Neural progenitor cell (in vitro differentiated cells): ENCODE data around the gene MAD1L1. TPM values are rescaled to one million over a fixed set of nuclear protein-coding genes. Genes with fewer than 3 reads are reported as not detected.

ENCODE experiments used
- DNase-seq: peaks from one replicate; pipeline ENCODE4 v3.0.0-alpha.2; 2016; ENCODE audit warnings: low spot score
- H2AFZ ChIP-seq: fragments of 200-600 bp; sonication (generic); replicated peaks from 2 replicates; pipeline ENCODE4 v1.6.1; 2016; ENCODE audit warnings: antibody characterized with exemption
- H3F3A ChIP-seq: fragments of 200-600 bp; sonication (generic); 2 replicates; pipeline ENCODE4 v1.6.1; 2016; ENCODE audit warnings: antibody characterized with exemption, low read depth
- H3K27ac ChIP-seq: fragments of 200-600 bp; sonication (generic); 2 replicates; pipeline ENCODE4 v1.5.1; 2016; ENCODE audit warnings: mild to moderate bottlenecking
- H3K27me3 ChIP-seq: fragments of 200-600 bp; sonication (generic); 2 replicates; pipeline ENCODE4 v1.6.1; 2016; ENCODE audit warnings: mild to moderate bottlenecking, moderate library complexity
- H3K36me3 ChIP-seq: fragments of 200-600 bp; sonication (generic); 2 replicates; pipeline ENCODE4 v1.5.1; 2016
- H3K4me1 ChIP-seq: fragments of 200-600 bp; sonication (generic); 2 replicates; pipeline ENCODE4 v1.6.1; 2016; ENCODE audit warnings: mixed run types
- H3K4me2 ChIP-seq: fragments of 200-600 bp; sonication (generic); 2 replicates; pipeline ENCODE4 v1.6.1; 2016
- H3K4me3 ChIP-seq: fragments of 200-600 bp; sonication (generic); 2 replicates; pipeline ENCODE4 v1.5.1; 2016
- H3K79me2 ChIP-seq: fragments of 200-600 bp; sonication (generic); 2 replicates; pipeline ENCODE4 v1.6.1; 2016; ENCODE audit warnings: low read depth
- H3K9ac ChIP-seq: fragments of 200-600 bp; sonication (generic); 2 replicates; pipeline ENCODE4 v1.6.1; 2016
- H3K9me3 ChIP-seq: fragments of 200-600 bp; sonication (generic); 2 replicates; pipeline ENCODE4 v1.5.1; 2016; ENCODE audit warnings: low read depth
- H4K20me1 ChIP-seq: fragments of 200-600 bp; sonication (generic); 2 replicates; pipeline ENCODE4 v1.6.1; 2016; ENCODE audit warnings: low read depth
- H3K27ac Mint-ChIP-seq: 3 replicates; pipeline ENCODE4 v1.8.0; 2021; ENCODE audit warnings: mixed read lengths
- H3K27me3 Mint-ChIP-seq: 2 replicates; pipeline ENCODE4 v1.8.0; 2022; ENCODE audit warnings: low read depth, mild to moderate bottlenecking, inconsistent platforms, moderate library complexity, mixed read lengths; ENCODE audit not compliant: insufficient read depth
- H3K36me3 Mint-ChIP-seq: 3 replicates; pipeline ENCODE4 v1.8.0; 2021; ENCODE audit warnings: mixed read lengths
- H3K4me1 Mint-ChIP-seq: 3 replicates; pipeline ENCODE4 v1.8.0; 2021; ENCODE audit warnings: mixed read lengths
- H3K4me3 Mint-ChIP-seq: 3 replicates; pipeline ENCODE4 v1.8.0; 2021; ENCODE audit warnings: mild to moderate bottlenecking, moderate library complexity, mixed read lengths
- H3K9me3 Mint-ChIP-seq: 3 replicates; pipeline ENCODE4 v1.8.0; 2020; ENCODE audit warnings: mixed read lengths
- CTCF ChIP-seq: fragments of 200-600 bp; sonication (generic); IDR thresholded peaks from 2 replicates; pipeline ENCODE4 v1.5.1; 2017; ENCODE audit warnings: antibody characterized with exemption, mild to moderate bottlenecking
- EZH2 ChIP-seq: fragments of 200-600 bp; sonication (generic); IDR thresholded peaks from 2 replicates; pipeline ENCODE4 v1.6.1; 2017; ENCODE audit warnings: antibody characterized with exemption, mild to moderate bottlenecking, moderate library complexity
- EZH2phosphoT487 ChIP-seq: fragments of 200-600 bp; sonication (generic); IDR thresholded peaks from 2 replicates; pipeline ENCODE4 v1.6.1; 2017; ENCODE audit warnings: antibody characterized with exemption
- total RNA-seq: library from RNA; depleted of rRNA; stranded (reverse); fragments of >200 nt; gene quantifications from 2 replicates; pipeline ENCODE4 v1.2.3, GENCODE V29; 2015; ENCODE audit warnings: low replicate concordance

Gene MAD1L1
- total RNA-seq, 1 donor from 2014 or later, result 23.7 TPM

GRCh38 chr7:2096692-2097387, 135.9 kb downstream of the MAD1L1 start:
- no peaks in the 10 kb centered on the region for H3K27me3 ChIP-seq
- no peak overlapping the region for H3K9ac ChIP-seq
- H3K4me1 ChIP-seq, result no peaks in the 10 kb centered on the region
- no peak for TF ChIP-seq CTCF
- TF ChIP-seq EZH2, result no peak
- no peak for TF ChIP-seq EZH2phosphoT487
- H4K20me1 ChIP-seq, result no peaks in the 10 kb centered on the region
- H3K9me3 ChIP-seq, result no peaks in the 10 kb centered on the region
- H3K4me2 ChIP-seq, result no peak overlapping the region
- no peak overlapping the region for H3K27ac ChIP-seq
- Mint-ChIP-seq H3K4me3 (no peak overlapping the region), H3K4me1 (peaks cover 39% of the 10 kb centered on the region), H3K27ac (no peak overlapping the region), H3K36me3 (peaks cover 13% of the 10 kb centered on the region), H3K9me3 (no peaks in the 10 kb centered on the region), H3K27me3 (peaks cover 3% of the 10 kb centered on the region)
- DNase-seq, result no peak
- H3F3A ChIP-seq, result no peaks in the 10 kb centered on the region
- H3K36me3 ChIP-seq, result no peaks in the 10 kb centered on the region
- H2AFZ ChIP-seq, result no peak overlapping the region
- no peaks in the 10 kb centered on the region for H3K79me2 ChIP-seq
- H3K4me3 ChIP-seq, result no peak overlapping the region

DNA sequence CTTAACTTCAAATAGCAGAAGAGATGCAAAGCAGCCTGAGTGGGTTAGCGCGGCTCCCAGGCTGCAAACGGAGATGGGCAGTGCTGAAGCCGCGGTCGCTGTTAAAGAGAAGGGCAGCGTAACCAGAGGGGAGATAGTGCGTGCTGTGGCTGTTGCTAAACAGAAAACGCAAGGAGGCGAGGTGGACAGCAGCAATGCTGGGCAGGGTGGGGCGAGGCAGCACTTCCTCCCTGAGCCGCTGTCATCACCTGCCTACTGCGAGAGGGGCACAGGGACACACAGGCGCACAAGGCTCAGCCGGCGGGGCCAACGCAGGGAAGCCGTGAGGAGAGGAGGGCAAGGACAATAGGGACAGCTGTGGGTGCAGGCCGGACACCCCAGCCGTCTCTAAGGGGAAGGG, 137.3 kb downstream of the MAD1L1 start:
- Histone ChIP-seq H3K79me2 (no peaks in the 10 kb centered on the region), H3K27me3 (no peaks in the 10 kb centered on the region), H3F3A (no peaks in the 10 kb centered on the region), H3K27ac (no peak overlapping the region), H3K9me3 (no peaks in the 10 kb centered on the region), H4K20me1 (no peaks in the 10 kb centered on the region), H3K9ac (no peak overlapping the region), H2AFZ (no peak overlapping the region), H3K4me1 (no peaks in the 10 kb centered on the region), H3K4me2 (no peak overlapping the region), H3K4me3 (no peak overlapping the region), H3K36me3 (no peaks in the 10 kb centered on the region)
- Mint-ChIP-seq H3K4me1 (peaks cover 35% of the 10 kb centered on the region), H3K36me3 (peaks cover 18% of the 10 kb centered on the region), H3K27ac (peak overlapping the region; percentile 22), H3K27me3 (peaks cover 2% of the 10 kb centered on the region), H3K4me3 (no peak overlapping the region), H3K9me3 (no peaks in the 10 kb centered on the region)
- TF ChIP-seq EZH2 (no peak), CTCF (no peak), EZH2phosphoT487 (no peak)
- no peak for DNase-seq

DNA sequence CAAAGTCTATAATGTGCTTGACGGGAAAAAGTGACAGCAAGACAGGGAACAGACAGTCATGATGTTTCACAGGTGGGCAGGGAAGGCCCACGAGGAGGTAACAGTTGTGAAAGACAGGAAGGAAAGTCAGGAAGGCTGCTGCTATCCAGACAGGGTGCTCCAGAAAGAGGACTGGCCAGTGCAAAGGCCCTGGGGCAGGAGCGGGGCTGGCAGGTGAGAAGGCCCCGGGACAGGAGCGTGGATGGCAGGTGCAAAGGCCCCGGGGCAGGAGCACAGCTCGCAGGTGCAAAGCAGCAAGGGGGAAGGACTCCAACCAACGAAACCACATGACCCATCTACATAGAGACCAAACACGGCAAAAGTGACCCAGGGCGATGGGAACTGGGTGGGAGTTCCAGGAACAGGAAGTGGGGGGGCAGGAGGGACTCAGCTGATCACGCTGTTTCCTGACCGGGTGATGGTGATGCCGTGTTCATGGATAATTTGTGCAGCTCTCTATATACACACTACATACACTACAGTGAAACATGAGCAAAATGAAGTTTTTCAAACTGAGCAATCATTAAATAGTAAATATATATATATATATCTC, 138.2 kb downstream of the MAD1L1 start:
- Mint-ChIP-seq H3K4me1 (peaks cover 26% of the 10 kb centered on the region), H3K36me3 (peaks cover 18% of the 10 kb centered on the region)
- no peaks in the 10 kb centered on the region for H3K9me3 ChIP-seq

More for the DNA sequence above, 138.2 kb downstream of the MAD1L1 start:
- Mint-ChIP-seq H3K27me3 (peaks cover 2% of the 10 kb centered on the region), H3K4me3 (no peak overlapping the region), H3K27ac (no peak overlapping the region), H3K9me3 (no peaks in the 10 kb centered on the region)
- Histone ChIP-seq H3K27me3 (no peaks in the 10 kb centered on the region), H4K20me1 (no peaks in the 10 kb centered on the region), H3K36me3 (no peaks in the 10 kb centered on the region), H3K4me1 (no peaks in the 10 kb centered on the region), H3K4me2 (no peak overlapping the region), H3K9ac (no peak overlapping the region), H3F3A (no peaks in the 10 kb centered on the region), H2AFZ (no peak overlapping the region), H3K79me2 (no peaks in the 10 kb centered on the region), H3K27ac (no peak overlapping the region), H3K4me3 (no peak overlapping the region)
- DNase-seq, result no peak
- no peak for TF ChIP-seq EZH2
- no peak for TF ChIP-seq CTCF
- no peak for TF ChIP-seq EZH2phosphoT487
